Germinal center (tissue), 1 donor: ENCODE measurements around the gene FHOD3.
"Not testable (repeated sequence)": the region's sequence is repeated elsewhere in the genome, so short reads cannot be mapped to it uniquely, and the experiment has no call there.

ENCODE experiments used
- DNase-seq: peaks from one replicate; pipeline ENCODE4 v3.0.0; 2012; ENCODE audit warnings: mixed read lengths, low spot score

Gene FHOD3

DNA sequence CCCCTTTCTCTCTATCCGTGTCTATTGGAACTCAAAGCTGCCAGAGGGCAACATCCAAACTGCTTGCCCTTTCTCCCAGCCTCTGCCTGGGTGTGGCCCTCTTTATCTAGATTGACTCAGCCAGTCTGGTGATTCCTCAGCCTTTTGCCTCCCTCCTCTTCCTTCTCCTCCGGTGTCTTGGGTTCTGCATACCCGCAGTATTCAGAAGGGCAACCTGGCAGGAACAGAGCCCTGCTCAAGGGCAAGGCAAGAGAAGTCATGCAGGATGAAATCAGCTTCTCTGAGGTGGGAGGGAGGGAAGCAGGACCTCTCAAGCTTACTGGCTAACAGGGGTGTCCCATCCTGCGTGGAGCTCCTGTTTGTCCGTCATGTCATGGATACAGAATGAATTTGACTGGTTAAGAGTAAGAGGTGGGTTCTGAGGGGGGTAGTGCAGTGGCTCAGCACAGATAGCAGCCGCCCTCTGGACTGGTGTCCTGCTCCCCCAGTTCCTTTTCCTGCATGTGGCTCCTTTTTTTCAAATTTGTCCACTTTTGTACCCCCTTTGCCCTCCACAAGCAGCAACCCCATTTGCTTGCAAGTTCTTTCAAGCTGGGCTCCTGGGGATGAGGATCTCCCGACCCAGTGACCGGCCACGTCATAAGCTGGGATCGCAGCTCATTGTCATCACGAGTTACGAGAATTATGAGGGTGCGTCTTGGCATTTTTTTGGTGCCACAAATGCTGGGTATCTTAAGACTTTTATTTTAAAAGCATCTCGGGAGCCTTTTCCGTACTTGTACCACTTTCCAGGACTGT lies 154.1 kb downstream of the FHOD3 start:
- no peak for DNase-seq

DNA sequence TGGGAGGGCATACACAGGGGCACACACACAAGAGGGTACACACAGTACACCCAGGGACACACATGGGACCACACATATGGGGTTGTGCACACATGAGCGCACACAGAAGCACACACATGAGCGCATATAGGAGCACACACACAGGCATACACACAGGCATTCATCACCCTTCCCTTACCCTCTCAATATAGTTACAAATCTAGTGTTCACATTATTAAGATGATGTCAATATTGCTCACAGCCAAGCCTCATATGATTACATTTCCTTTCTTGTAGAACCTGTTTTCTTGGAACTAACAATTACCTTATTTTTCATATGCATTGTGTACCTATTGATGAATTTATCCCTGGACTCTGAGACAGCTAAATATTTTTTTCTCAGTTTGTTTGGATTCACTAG lies 156.7 kb downstream of the FHOD3 start:
- no peak for DNase-seq

DNA sequence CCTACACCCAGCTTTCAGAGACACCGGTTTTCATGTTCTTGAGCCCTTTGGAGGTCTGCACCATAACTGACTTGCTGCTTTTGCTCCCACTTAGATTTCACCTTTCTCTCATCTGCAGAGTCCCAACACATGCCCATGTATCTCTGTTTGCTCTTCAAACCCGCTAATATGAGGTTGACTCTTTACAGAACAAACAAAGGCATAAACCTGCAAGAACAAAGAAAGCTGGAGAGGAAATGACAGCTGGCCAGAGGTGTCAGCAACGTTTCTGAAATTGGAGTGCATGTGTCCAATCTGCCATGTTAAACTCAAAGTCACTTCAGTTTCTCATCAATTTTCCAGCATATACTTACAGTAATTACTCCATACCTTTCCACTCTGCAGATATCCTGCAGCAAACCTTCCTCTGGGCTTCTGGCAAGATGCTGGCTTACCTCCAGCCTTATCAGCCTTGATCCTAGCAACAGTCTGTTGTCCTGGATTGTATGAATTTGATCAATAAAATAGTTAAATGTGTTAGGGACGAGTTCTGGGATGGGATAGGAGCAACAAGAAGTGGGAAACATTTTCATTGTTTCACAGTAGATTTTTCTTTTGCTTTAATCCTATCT lies 157.4 kb downstream of the FHOD3 start:
- DNase-seq, result no peak

DNA sequence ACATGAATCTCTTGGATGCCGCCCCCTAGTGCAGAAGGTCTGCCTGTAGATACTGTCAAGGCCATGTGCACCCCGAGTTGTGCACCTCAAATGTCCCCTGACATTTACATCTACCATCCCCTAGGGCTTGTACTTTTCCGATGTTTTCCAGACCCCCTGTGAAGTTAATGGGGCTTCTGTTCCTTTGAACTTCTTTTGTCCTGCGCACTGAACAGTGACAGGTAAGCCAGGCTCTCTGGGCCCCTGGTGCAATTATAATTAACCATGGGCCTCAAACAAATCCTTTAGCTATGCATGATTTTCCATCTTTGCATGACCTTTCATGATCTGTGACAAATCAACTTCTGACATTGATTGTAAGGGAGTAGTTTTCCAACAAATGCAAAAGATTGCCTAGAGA lies 158.4 kb downstream of the FHOD3 start:
- no peak for DNase-seq

DNA sequence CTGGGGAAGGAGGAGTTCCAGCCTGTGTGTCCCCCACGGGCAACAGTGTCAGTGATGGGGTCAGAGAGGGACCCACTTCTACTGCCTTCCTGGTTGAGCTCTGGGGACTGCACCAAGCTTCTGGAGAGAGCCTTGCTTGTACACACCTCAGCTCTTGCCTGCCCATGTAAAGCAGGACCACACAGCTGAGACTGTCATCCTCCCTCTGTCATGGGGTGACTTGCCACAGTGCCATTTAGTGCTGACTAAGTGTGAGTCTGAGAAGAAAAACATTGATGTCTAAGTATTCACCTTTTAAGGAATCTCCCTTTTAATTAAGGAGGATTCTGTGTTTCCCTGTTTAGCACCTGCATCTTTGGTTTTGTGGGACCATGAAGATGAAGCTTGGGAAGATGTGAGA lies 159.1 kb downstream of the FHOD3 start:
- DNase-seq, result no peak

DNA sequence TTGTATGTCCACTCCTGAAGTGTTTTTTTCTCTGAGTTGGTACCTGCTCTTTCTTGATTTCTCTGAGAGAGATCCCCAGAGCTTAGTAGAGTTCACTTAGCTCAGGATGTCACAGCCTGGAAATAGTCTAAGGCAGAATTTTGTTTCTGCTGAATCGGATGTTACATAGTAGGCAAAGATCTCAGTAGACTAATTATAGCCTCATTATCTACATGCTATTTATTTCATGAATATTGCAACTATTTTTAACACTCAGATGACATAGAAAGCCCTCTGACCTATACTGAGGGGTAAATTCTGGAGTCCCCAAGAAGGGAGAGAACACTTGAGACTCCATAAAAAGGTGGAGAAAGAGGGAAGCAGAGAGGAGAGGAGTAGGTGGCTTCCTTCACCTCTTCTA lies 160.2 kb downstream of the FHOD3 start:
- DNase-seq, result no peak

DNA sequence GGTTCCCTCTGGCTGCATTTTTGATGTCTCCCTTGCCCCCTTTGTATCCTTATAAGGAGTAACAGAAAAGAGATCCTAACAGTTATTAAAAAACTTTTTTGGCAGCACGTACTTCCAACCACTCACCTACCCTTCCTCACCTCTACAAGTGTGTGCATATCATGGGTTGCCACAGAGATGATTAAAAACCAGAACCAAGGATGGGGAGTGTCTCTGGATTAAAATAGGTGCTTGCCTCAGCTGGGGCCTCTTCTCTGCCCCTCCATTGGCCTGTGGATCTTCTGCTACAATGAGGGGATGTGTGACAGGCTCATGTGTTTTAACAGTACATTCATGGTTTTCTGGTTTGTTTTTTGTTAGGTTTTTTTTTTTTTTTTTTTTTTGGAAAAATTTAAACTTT lies 160.8 kb downstream of the FHOD3 start:
- no peak for DNase-seq

DNA sequence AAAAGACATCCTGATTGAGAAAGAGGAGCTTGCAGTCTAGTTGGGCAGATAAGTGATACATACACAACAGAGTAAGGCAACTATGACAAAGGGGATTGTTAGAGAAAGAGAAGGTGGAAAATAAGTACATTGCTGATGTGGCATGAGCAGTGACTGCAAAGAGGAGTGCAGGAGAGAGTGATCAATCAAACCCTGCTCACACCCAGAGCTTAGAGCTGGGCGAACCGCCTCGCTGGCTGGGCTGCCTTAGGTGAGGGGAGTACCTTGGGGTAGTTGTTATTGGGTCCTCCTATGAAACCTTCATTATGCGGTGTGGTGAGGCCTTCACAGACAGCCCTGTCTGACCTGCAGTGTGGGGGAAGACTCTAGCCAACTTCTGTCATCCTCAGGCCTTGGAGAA lies 161.7 kb downstream of the FHOD3 start:
- no peak for DNase-seq

DNA sequence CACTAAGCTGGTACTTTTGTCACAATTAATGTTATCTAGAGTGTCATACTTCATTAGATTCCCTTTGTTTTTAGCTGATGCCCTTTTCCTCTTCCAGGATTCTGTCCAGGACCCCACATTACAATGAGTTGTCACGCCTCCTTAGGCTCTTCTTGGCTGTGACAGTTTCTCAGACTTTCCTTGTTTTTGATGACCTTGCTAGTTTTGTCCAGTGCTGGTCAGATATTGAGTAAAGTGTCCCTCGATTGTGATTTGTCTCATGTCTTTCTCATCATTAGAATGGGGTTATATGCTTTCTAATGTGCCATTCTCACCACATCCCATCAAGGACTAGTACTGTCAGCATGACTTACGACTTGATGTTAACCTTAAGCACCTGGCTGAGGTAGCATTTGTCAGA lies 162.3 kb downstream of the FHOD3 start:
- DNase-seq, result no peak

DNA sequence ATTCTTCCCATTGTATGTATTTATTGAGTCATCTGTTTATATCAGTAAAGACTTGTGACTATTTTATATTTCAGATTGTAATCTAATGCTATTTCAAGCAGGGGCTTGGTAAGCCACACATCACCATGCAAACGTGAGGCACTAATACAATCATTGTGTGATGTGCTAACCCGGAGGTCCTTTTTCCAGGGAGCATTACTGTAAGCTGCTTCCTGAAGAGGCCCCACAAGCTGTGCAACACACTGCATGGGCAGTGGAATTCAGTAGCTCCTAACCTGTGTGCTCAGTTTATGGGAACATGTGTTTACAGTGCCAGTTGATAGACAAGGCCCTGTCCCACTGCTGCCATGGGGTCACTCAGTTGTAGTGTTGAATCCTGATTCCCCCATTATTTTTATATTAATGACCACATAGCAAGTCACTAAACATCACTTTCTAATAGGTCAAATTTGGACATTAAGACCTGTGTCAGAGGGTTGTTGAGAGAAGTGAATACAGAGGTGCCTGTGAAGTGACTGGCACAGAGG lies 162.9 kb downstream of the FHOD3 start:
- DNase-seq, result no peak

DNA sequence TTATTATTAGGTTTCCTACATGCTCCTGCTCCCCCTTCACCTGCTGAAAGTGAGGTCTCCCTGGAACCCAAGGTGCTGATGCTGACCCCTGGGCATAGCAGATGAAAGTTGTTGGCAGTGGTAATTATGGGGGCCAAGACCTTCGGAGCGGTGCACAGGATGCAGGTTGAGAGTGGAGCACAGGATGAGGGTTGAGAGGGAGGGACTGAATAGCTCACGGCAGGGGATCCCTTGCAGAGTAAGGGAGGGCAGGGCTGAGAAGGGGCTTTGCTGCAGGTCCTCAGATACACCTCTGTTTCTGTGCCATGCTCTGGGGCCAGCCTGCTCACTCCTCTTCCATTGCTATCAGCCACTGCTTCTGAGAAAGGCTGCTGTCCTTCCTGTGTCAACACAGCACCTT lies 163.3 kb downstream of the FHOD3 start:
- DNase-seq, result no peak

DNA sequence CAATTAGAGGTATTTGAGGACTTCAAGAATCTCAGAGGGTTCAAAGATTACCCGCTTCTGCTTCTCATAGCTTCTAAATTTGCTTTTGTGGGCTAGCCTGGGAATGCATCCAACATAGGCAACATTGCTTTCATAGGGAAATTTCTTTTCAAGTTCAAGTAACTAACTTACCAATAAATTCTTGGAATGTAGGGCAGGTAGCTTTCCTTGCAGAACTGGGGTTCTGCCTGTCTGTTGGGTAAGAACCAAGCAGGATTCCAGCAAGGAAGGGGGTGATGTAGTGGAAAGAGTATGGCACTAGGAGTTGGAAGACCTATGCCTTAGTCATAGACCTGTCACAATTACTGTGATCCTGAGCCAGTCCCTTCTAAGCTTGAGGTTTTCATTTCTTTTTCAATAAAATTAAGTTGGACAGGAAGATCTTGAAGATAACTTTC lies 164.1 kb downstream of the FHOD3 start:
- DNase-seq, result no peak

DNA sequence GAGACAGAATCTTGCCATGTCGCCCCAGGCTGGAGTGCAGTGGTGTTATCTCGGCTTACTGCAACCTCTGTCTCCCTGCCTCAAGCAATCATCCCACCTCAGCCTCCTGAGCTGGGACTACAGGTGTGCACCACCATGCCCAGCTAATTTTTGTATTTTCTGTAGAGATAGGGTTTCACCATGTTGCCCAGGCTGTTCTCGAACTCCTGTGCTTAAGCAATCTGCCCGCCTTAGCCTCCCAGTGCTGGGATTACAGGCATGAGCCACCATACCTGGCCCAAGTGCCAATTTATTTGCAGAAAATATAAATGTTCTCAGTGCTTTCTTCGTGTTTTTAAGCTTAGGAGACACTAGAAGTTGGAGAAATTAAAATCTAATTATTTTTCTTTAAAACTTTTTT lies 166.0 kb downstream of the FHOD3 start:
- not testable (repeated sequence) for DNase-seq

DNA sequence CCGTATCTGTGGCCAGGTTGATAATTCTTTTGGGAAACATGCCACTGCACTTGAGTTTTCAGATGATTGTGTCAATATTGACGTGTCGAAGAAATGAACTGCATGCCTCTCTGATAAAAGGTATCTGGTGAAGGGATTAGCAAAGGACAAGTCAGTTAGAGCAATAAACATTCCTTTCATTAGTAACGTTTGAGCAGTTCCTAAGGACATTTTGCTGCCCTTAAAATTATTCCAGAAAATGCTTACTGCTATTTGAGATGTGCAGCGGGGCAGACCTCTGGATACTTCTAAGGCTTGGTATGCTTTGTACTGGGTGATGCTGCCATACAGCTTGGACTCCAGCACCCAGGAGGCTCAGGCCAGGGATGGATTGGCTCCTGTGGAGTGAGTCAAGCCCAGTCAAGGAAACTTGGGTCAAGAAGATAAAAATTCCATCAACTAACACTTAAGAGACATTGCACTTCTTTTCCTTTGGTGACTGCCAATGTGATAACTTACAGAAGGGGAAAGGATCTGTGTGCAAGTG lies 166.7 kb downstream of the FHOD3 start:
- no peak for DNase-seq

DNA sequence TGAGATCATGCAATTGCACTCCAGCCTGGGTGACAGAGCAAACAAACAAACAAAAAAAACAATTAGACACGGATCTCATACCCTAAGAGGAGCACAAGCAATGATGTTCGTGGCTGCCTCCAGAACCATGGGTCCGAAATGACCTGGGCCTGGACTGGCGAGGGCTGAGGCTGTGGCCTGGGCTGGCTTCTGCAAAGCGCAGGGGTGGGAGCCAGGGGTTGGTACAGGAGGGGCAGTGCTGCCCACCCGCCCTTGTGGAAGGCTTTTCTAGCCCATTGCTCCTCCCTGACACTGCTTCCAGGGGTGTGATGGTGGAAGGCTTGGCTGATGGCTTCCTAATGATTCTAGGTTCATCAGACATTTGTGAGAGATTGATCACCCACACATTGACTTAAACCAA lies 167.8 kb downstream of the FHOD3 start:
- no peak for DNase-seq

DNA sequence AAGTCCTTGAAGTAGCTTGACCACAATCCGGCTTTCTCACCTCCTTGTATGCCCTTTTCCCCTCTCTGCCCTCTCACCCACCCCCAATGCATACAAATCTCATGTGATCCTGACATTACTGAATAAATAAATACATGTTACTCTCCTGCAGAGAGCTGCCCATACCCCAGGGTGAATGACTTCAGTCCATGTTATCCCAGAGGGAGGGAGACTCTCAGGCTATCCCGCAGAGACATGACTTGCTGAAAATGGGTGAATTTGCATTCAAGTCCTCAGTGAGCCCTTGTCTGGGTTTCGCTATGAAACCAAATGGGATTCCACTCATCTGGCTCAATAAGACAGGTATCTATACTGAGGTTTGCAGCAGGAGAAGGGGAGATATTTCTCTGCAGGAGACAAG lies 168.5 kb downstream of the FHOD3 start:
- DNase-seq, result no peak

DNA sequence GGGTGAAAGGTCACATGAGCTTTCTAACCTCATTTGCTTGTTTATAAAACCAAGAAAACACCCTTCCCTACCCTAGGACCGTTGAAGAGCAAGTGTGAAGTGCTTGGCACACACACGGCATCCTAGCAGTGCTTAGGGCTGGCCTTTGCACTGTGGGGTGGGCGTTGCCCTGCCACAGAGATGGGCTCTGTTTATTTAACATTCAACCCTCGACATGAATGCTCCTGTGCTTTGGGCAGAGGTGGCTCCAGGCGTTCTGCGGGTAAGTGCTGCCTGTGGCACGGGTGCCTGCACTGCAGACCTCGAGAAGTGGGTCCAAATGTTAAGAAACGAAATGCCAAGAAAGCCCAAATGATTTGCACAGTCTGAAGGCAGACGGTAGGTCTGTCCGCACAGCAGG lies 170.1 kb downstream of the FHOD3 start:
- no peak for DNase-seq

DNA sequence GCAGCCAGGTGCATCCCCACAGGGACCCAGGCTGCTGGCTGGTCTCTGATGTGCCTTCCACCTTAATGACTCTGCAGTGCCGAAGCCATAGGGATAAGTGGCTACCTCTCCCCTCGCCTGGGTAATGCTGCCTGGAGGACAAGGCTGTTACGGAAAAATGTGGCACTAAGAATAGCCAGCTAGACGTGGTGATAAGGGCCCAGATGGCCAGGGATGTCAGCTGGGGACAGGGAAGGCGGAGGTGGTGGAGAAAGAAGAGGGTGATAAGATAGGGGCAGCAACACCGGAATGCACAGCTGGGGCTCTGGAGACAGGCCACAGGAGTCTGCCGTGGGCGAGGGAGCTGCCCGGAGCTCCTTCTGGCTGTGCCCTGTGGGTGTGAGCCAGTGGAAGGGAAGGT lies 170.6 kb downstream of the FHOD3 start:
- no peak for DNase-seq

DNA sequence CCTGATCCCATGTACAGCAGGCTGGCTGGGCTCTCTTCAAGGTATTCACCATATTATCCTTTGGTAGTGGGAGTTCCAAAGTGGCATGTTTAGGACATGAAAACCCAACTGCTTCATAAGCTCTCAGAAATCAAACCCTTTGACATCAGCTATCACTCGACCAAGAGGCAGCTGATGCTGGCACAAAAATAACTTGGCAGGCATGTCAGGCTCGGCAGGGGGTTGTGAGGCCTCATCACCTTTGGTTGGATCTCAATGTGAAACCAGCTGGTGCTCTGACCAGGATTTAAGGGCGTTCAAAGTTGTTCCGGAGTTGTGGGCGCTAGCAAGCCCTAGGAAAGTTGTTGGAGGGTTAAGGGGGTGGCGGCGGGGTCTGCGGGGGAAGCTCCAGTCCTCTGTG lies 171.9 kb downstream of the FHOD3 start:
- DNase-seq, result no peak

DNA sequence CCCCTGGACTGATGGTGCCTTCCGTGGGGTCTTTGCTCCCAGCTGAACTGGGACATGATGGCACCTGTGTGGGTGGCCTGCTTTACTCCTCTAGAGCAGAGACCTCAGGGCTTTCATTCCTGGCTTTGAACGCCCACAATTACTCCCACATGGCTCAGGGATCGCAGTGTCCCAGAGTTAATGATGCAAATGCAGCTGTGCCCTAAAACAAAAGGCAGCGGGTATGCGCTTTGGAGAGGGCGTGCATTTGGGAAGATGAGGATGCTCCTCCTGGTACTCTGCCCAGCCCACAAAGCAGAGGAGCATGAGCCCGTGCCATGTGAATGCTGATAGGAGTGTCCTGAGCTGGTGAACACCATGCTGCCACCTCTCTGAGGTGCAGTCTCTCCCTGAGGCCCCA lies 173.4 kb downstream of the FHOD3 start:
- DNase-seq, result no peak

DNA sequence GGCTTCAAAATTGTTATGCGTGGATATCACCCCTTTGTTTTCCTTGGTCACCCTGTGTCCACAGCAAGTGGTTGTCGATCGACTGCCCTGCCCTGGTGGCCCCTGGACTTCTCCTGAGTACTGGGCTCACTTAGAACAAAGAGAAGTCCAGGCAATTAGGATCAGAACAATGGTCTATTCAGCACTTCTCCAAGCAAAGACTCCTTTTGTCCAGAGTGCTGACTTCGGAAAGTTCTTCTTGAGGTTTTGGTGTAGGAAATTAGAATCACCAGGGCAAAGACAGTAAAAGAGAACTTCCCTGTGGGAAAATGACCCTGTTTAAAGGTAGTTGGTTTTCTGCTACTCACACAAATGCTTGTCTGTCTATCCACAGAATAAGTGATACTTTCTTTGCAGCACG lies 173.9 kb downstream of the FHOD3 start:
- no peak for DNase-seq

DNA sequence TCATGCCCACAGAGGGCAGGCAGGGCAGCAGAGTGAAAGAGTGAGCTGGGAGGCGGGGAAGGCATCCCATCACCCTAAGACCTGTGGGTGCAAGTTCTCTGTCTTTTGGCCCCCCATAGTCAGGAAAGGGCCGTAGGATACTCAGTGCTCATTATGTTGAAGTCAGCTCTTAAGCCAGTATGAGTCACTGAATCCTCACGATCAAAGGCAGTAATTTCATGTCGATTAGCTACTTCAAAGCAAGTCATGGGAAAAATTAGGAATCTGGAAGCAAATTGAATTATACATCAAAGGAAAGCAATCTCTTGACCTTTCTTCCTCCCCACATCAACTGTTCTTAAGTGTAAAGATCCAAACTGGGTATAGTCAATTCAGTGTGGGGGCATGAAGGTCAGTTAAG lies 178.9 kb downstream of the FHOD3 start:
- no peak for DNase-seq

DNA sequence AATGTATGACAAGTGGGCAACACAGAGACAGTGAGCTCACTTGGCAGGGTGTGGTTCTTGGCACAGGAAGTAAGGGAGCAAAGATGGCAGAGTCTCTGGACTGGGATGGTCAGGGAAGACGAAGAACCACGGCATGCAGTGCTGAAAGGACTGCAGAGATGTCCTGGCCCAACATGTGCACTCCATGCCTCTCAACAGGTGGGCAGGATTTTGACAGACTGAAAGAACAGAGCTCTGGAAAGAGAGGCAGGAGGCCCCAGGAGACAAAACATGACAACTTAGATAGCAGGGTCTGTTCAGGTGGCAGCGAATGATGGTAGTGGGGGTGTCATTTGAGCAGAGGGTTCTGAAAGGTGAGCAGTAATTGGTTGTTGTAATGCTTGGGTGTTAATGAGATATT lies 180.3 kb downstream of the FHOD3 start:
- DNase-seq, result no peak
